ENCODE measurements around the gene STARD8. TPM values are rescaled to one million over a fixed set of nuclear protein-coding genes. Genes with fewer than 3 reads are reported as not detected.

STARD8 gene
- total RNA-seq, 1 experiment from 2014 or later = not detected

GRCh38 chrX:68669094-68669860, 21.8 kb downstream of the STARD8 start:
- ChIA-PET POLR2A (no interaction called here), CTCF (no interaction called here)
- DNase-seq = no peak
- Mint-ChIP-seq H3K4me3 (ENCODE audit: unreplicated experiment) (no peak overlapping the region), H3K36me3 (ENCODE audit: insufficient read depth, unreplicated experiment) (no peaks in the 10 kb centered on the region), H3K27ac (ENCODE audit: unreplicated experiment) (no peak overlapping the region), H3K27me3 (ENCODE audit: insufficient read depth, unreplicated experiment) (peaks cover 4% of the 10 kb centered on the region), H3K4me1 (ENCODE audit: low read depth, unreplicated experiment) (no peaks in the 10 kb centered on the region), H3K9me3 (ENCODE audit: unreplicated experiment) (no peaks in the 10 kb centered on the region)
- BruUV-seq (replicated peaks) = no TSS peak
- Histone ChIP-seq H3K4me1 (no peaks in the 10 kb centered on the region), H3K4me3 (ENCODE audit: low read depth, low read length) (no peak overlapping the region), H3K36me3 (ENCODE audit: control insufficient read depth, insufficient read depth, low read length) (no peaks in the 10 kb centered on the region), H3K9me3 (no peaks in the 10 kb centered on the region), H3K27me3 (replicated peaks; ENCODE audit: control insufficient read depth, insufficient read depth, low read length) (no peaks in the 10 kb centered on the region; the same call in 1 of the 2 replicates)
- TF ChIP-seq, protein P1, sequence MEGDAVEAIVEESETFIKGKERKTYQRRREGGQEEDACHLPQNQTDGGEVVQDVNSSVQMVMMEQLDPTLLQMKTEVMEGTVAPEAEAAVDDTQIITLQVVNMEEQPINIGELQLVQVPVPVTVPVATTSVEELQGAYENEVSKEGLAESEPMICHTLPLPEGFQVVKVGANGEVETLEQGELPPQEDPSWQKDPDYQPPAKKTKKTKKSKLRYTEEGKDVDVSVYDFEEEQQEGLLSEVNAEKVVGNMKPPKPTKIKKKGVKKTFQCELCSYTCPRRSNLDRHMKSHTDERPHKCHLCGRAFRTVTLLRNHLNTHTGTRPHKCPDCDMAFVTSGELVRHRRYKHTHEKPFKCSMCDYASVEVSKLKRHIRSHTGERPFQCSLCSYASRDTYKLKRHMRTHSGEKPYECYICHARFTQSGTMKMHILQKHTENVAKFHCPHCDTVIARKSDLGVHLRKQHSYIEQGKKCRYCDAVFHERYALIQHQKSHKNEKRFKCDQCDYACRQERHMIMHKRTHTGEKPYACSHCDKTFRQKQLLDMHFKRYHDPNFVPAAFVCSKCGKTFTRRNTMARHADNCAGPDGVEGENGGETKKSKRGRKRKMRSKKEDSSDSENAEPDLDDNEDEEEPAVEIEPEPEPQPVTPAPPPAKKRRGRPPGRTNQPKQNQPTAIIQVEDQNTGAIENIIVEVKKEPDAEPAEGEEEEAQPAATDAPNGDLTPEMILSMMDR (IDR thresholded peaks at IDR 0.05; ENCODE audit: insufficient read depth in 1 of 2, low read depth in 1 of 2, low read length in 1 of 2, severe bottlenecking in 1 of 2, unreplicated experiment in 1 of 2) = no peak
- intact Hi-C loops (cut with micrococcal nuclease; ENCODE audit: unreplicated experiment) = no loop called here

- Mint-ChIP-seq H3K4me3 (ENCODE audit: unreplicated experiment) (no peak overlapping the region), H3K27ac (ENCODE audit: unreplicated experiment) (no peak overlapping the region), H3K36me3 (ENCODE audit: insufficient read depth, unreplicated experiment) (no peaks in the 10 kb centered on the region), H3K9me3 (ENCODE audit: unreplicated experiment) (no peaks in the 10 kb centered on the region), H3K27me3 (ENCODE audit: insufficient read depth, unreplicated experiment) (peaks cover 4% of the 10 kb centered on the region), H3K4me1 (ENCODE audit: low read depth, unreplicated experiment) (no peaks in the 10 kb centered on the region)
- ChIA-PET CTCF (no interaction called here), POLR2A (no interaction called here)
- Histone ChIP-seq H3K27me3 (replicated peaks; ENCODE audit: control insufficient read depth, insufficient read depth, low read length) (no peaks in the 10 kb centered on the region; the same call in 1 of the 2 replicates), H3K36me3 (ENCODE audit: control insufficient read depth, insufficient read depth, low read length) (no peaks in the 10 kb centered on the region), H3K4me1 (no peaks in the 10 kb centered on the region), H3K4me3 (ENCODE audit: low read depth, low read length) (no peak overlapping the region), H3K9me3 (no peaks in the 10 kb centered on the region)
- TF ChIP-seq, protein P1 (IDR thresholded peaks at IDR 0.05; ENCODE audit: insufficient read depth in 1 of 2, low read depth in 1 of 2, low read length in 1 of 2, severe bottlenecking in 1 of 2, unreplicated experiment in 1 of 2) = no peak
- no TSS peak for BruUV-seq (replicated peaks)
- intact Hi-C loops (cut with micrococcal nuclease; ENCODE audit: unreplicated experiment) = no loop called here
- no peak for DNase-seq
These were observed 22.4 kb downstream of the STARD8 start for GRCh38 chrX:68669871-68670270.

DNA sequence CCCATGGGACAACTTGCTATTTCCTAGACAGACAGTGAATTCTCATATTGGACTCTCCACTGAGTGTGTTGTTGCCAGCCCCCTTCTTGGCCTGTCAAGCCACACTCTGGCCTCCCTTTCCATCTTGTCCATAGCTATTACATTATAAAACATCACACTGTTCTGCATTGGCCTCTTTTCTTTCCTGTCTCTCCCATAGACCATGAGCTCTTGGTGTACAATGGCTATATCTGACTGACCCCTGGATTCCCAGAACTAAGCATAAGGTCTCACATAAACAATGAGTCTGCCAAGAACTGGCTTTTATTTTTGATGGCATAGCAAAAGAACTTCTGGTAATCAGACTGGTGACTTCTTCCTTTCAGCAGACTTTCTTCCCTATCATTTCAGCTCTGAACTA, 23.8 kb downstream of the STARD8 start:
- ChIA-PET POLR2A (no interaction called here), CTCF (no interaction called here)
- no TSS peak for BruUV-seq (replicated peaks)

More for the DNA sequence above, 23.8 kb downstream of the STARD8 start:
- H3K27ac Mint-ChIP-seq (ENCODE audit: unreplicated experiment) = no peak overlapping the region
- no peaks in the 10 kb centered on the region for H3K9me3 ChIP-seq
- TF ChIP-seq, protein P1 (IDR thresholded peaks at IDR 0.05; ENCODE audit: insufficient read depth in 1 of 2, low read depth in 1 of 2, low read length in 1 of 2, severe bottlenecking in 1 of 2, unreplicated experiment in 1 of 2) = no peak
- H3K36me3 ChIP-seq (ENCODE audit: control insufficient read depth, insufficient read depth, low read length) = no peaks in the 10 kb centered on the region
- no peaks in the 10 kb centered on the region for H3K36me3 Mint-ChIP-seq (ENCODE audit: insufficient read depth, unreplicated experiment)
- no peaks in the 10 kb centered on the region for H3K9me3 Mint-ChIP-seq (ENCODE audit: unreplicated experiment)
- H3K4me1 ChIP-seq = no peaks in the 10 kb centered on the region
- H3K4me3 Mint-ChIP-seq (ENCODE audit: unreplicated experiment) = no peak overlapping the region
- H3K27me3 ChIP-seq (replicated peaks; ENCODE audit: control insufficient read depth, insufficient read depth, low read length) = no peaks in the 10 kb centered on the region
- no peak overlapping the region for H3K4me3 ChIP-seq (ENCODE audit: low read depth, low read length)
- intact Hi-C loops (cut with micrococcal nuclease; ENCODE audit: unreplicated experiment) = no loop called here
- DNase-seq = no peak
- no peaks in the 10 kb centered on the region for H3K4me1 Mint-ChIP-seq (ENCODE audit: low read depth, unreplicated experiment)
- H3K27me3 Mint-ChIP-seq (ENCODE audit: insufficient read depth, unreplicated experiment) = peaks cover 4% of the 10 kb centered on the region

Measured in Caco-2 (cell line).